Hypothalamus (tissue), 51 donors: ENCODE results near the gene SLC16A9.

Experiments
- DNase-seq, 51 donors: peaks; one replicate each; lab custom pipeline; 2025; lab: John Stamatoyannopoulos, UW

The SLC16A9 gene

GRCh38 chr10:59607970-59608369 is 101.7 kb downstream of the SLC16A9 start:
- DNase-seq: no peak

- DNase-seq: peak in 2 of 51 donors; percentile 2 to 42
Measured at GRCh38 chr10:59606551-59606961, 103.1 kb downstream of the SLC16A9 start.

- DNase-seq: no peak
Measured at GRCh38 chr10:59601985-59602384, 107.7 kb downstream of the SLC16A9 start.
